GM10266 (cell line): ENCODE measurements around the gene NBEA.
"Not testable (repeated sequence)": the region's sequence is repeated elsewhere in the genome, so short reads cannot be mapped to it uniquely, and the experiment has no call there.

Experiments
- DNase-seq: peaks from one replicate; pipeline ENCODE4 v3.0.0; 2012; ENCODE audit errors: extremely low spot score
- TF ChIP-seq, protein P1 (sequence below): IDR thresholded peaks from 2 replicates; pipeline ENCODE4 v1.5.1; 2012; ENCODE audit warnings: mild to moderate bottlenecking, low read depth; ENCODE audit not compliant: control insufficient read depth, insufficient read depth; ENCODE audit errors: missing control alignments

The NBEA gene

DNA sequence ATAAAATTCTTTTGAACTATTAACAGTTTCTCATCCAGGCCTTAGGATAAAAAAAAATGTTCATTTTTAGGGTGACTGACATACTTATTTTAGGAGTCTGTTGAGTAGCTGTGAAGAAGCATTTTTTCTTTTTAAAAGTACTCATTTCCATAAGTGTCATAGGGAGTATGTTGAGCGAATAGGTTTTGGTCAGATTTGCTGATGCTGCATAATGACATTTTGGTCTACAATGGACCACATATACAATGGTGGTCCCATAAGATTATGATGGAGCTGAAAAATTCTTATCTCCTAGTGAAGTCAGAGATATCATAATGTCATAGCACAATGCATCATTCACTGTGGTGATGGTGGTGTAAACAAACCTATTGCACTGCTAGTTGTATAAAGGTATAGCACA, 17.4 kb downstream of the NBEA start:
- no peak for DNase-seq
- TF ChIP-seq, protein P1, sequence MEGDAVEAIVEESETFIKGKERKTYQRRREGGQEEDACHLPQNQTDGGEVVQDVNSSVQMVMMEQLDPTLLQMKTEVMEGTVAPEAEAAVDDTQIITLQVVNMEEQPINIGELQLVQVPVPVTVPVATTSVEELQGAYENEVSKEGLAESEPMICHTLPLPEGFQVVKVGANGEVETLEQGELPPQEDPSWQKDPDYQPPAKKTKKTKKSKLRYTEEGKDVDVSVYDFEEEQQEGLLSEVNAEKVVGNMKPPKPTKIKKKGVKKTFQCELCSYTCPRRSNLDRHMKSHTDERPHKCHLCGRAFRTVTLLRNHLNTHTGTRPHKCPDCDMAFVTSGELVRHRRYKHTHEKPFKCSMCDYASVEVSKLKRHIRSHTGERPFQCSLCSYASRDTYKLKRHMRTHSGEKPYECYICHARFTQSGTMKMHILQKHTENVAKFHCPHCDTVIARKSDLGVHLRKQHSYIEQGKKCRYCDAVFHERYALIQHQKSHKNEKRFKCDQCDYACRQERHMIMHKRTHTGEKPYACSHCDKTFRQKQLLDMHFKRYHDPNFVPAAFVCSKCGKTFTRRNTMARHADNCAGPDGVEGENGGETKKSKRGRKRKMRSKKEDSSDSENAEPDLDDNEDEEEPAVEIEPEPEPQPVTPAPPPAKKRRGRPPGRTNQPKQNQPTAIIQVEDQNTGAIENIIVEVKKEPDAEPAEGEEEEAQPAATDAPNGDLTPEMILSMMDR = no peak

DNA sequence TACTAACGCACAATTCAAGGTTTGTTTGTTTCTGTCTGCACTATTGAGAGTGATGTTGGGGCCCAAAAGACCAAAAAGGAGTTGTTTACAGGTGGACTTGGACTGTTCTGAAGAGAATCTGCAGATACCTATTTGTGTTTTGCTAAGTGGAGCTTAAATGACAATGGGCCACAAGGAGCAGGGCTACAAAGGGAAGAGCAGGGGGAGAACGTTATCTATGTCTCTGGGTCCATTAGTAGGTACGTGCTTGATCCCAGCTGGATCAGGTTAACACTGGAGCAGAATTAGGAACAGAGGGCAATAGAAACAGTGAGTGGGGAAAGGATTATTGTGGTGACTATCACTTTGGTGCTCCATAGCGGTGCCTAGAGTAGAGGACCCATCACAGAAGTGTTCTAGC, 22.5 kb downstream of the NBEA start:
- TF ChIP-seq, protein P1 = no peak

DNA sequence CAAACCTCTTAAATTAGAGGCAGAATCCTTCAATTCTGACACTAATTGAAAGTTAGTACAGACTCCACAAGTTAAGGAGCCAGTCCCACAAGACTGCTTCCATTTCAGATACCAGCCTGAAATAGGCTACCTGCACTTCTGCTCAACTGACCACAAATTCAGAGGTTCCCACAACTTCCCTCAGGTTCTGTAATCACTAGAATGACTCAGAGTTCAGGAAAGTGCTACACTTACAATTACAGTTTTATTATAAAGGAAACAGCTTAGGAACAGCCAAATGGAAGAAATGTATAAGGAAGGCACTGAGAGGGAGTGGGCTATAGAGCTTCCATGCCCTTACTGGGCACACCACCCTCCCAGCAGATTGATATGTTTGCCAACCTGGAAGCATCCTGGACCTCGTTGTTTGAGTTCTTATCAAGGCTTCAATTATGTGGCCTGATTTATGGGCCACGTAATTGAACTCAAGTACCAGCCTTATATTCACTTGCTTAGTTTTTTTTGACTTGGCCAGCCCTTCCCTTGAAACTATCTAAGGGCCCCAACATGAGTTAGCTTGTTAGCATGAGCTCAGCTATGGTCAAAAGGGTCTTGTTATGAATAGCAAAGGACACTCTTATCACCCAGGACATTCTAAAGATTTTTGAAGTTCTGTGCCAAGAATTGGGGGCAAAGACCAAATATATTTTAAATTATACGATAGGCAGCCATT, 25.9 kb downstream of the NBEA start:
- no peak for DNase-seq
- TF ChIP-seq, protein P1 = no peak

More for the DNA sequence above, 22.5 kb downstream of the NBEA start:
- no peak for DNase-seq

DNA sequence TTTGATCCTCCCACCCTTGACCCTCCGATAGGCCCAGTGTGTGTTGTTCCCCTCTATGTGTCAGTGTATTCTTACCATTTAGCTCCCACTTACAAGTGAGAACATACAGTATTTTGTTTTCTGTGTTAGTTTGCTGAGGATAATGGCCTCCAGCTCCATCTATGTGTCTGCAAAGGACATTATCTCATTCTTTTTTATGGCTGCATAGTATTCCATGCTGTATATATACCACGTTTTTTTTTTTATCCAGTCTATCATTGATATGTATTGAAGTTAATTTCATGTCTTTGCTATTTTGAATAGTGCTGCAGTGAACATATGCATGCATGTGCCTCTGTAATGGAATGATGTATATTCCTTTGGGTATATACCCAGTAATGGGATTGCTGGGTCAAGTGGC, 27.5 kb downstream of the NBEA start:
- not testable (repeated sequence) for DNase-seq

DNA sequence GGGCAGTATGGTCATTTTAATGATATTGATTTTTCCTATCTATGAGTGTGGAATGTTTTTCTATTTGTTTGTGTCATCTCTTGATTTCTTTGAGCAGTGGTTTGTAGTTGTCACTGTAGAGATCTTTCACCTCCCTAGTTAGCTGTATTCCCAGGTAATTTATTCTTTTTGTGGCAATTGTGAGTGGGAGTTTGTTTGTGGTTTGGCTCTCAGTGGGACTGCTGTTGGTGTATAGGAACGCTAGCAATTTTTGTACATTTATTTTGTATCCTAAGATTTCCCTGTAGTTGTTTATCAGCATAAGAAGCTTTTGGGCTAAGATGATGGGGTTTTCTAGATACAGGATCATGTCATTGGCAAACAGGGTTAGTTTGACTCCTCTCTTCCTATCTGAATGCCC, 28.9 kb downstream of the NBEA start:
- no peak for DNase-seq
- TF ChIP-seq, protein P1 = no peak

DNA sequence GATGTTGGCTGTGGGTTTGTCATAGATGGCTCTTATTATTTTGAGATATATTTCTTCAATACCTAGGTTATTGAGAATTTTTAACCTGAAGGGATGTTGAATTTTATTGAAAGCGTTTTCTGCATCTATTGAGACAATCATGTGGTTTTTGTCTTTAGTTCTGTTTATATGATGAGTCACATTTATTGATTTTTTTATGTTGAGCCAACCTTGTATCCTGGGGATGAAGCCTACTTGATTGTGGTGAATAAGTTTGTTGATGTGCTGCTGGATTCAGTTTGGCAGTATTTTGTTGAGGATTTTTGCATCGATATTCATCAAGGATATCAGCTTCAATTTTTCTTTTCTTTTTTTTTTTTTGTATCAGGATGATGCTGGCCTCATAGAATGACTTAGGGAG, 29.4 kb downstream of the NBEA start:
- TF ChIP-seq, protein P1 = no peak
- DNase-seq = no peak

DNA sequence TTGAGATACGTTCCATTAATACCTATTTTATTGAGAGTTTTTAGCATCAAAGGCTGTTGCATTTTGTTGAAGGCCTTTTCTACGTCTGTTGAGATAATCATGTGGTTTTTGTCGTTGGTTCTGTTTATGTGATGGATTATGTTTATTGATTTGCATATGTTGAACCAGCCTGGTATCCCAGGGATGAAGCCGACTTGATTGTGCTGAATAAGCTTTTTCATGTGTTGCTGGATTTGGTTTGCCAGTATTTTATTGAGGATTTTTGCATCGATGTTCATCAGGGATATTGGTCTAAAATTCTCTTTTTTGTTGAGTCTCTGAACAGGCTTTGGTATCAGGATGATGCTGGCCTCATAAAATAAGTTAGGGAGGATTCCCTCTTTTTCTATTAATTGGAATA, 43.1 kb downstream of the NBEA start:
- not testable (repeated sequence) for DNase-seq

DNA sequence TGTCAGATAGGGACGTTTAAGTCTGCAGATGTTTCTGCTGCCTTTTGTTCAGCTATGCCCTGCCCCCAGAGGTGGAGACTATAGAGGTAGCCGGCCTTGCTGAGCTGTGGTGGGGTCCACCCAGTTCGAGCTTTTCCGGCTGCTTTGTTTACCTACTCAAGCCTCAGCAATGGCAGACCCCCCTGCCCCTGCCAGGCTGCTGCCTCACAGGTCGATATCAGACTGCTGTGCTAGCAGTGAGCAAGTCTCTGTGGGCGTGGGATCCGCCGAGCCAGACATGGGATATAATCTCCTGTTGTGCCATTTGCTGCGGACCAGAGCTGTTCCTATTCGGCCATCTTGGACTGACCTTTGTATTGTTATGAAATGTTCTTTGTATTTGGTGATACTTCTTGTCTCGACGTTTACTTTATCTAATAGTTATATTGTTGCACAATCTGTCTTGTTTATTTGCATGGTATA, 46.3 kb downstream of the NBEA start:
- DNase-seq = no peak
- TF ChIP-seq, protein P1 = no peak
